Ammon's horn (tissue), 1 donor: ENCODE data around the gene BHMT2.
A peak's percentile ranks its signal among the peaks of the same experiment; 100 is the strongest.

Experiments used
- DNase-seq: peaks from one replicate; pipeline ENCODE4 v3.0.0-alpha.2; 2016; ENCODE audit warnings: low spot score

BHMT2 gene

GRCh38 chr5:79062436-79062835 lies 7.1 kb upstream of the BHMT2 start:
- no peak for DNase-seq

DNA sequence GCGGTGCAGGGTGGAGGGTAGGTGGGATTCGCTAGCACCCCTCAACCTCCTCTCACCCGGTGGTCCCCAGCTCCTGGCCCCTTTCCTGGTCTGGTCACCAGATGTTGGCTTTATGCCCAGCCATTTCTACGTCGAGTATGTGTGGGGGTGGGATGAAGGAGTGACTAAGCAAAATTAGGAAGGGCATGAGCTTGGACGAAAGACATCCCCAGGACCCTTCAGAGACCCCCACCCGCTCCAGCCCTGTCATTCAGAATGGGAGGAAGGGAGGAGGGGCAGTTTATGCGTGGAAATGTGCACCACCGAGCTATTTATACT lies 742 bp downstream of the BHMT2 start:
- DNase-seq: no peak

- DNase-seq: no peak
Observed at GRCh38 chr5:79074641-79075040, 5.1 kb downstream of the BHMT2 start.

DNA sequence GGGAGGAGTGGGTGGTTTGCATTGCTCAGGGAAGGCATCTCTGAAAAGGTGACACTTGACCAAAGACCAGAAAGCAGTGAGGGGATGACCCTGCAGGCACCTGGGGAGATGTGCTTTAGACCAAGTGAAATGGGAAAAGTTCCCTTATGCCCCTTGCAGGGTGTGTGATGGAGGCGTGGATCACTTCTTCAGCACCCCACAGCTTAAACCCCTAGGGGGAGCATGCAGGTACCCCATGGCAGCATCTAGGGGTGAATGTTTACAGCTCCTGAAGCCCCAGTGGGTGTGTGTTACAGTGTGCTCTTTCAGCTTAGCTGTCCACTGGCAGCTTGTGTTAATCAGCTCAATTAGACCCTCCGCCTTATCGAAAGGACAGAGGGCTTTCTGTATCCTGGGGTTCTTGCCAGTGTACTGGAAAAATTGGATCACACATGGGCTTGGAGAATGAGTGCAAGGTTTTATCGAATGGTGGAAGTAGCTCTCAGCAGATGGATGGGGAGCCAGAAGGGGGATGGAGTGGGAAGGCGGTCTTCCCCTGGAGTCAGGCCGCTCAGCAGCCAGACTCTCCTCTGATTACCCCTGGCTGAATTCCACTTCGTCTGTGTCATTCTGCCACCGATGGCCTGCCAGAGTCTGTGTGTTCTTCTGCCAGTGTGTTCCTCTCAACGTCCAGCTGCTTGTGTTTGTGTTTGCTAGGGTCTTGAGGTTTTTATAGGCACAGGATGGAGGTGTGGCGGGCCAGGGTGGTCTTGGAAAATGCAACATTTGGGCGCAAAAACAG lies 6.3 kb downstream of the BHMT2 start:
- DNase-seq: no peak

DNA sequence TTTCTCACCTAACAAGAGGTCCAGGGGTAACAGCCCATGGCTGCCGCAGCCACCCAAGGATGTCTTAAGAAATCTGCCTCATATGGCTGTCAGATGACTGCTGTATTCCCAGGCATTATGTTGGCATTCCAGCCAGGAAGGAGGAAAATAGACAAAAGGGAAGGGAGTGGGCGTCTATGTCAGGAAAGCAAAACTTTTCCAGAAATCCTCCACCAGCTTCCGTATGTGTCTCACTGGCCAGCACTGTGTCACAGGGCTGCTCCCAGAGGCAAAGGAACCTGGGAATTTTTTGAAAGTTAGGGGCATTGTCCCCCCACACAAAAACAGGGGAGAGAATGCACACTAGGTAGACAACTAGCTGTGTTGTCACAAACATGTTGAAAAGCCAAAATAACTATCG lies 7.3 kb downstream of the BHMT2 start:
- no peak for DNase-seq

DNA sequence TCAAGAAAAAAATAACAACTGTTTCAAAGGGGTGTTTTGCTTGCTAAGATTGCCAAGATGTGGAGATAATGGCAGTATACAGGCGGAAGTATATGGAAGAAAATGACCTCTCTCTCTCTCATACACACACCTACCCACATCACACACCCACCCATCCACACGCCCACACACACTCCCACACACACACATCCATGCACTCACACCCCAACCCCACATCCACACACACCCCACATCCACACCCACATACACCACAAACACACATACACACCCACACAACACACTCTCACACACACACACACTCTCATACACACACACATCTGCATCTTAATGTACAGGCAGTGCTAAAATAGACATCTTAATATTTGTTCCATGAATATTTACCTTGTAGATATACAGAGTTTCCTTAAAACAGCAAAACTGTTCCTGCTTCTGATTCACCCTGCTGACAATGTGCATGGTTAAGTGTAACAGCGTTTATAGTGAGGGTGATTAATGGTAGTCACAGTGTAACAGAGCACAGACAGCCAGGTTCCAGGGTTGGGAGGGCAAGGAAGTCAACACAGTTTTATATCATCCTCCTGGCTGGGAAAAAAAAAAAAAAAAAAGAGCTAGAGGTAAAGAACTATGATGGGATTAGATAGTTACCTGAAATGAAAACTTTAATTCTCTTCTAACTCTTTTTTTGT lies 8.3 kb downstream of the BHMT2 start:
- no peak for DNase-seq

DNA sequence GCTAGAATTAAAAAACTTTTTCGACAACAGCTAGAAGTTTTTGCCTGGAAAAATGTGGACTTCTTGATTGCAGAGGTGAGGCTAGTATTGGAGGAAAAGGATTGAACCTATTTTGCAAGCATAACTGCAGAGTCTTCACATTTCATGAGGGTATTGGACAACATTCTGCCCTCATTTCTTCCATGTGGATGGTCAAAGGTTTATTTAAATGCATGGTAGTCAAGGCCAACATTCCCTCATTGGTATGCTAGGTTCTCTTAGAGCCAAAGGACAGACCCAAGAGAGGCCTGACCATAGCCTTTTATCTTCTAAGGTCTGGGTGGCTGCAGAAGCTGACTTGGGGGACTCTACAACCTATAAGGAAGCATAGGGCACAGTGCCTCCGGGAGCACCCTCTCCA lies 11.2 kb downstream of the BHMT2 start:
- no peak for DNase-seq

GRCh38 chr5:79081779-79082178 lies 12.2 kb downstream of the BHMT2 start:
- DNase-seq: no peak

GRCh38 chr5:79086116-79086515 lies 16.5 kb downstream of the BHMT2 start:
- DNase-seq: no peak

DNA sequence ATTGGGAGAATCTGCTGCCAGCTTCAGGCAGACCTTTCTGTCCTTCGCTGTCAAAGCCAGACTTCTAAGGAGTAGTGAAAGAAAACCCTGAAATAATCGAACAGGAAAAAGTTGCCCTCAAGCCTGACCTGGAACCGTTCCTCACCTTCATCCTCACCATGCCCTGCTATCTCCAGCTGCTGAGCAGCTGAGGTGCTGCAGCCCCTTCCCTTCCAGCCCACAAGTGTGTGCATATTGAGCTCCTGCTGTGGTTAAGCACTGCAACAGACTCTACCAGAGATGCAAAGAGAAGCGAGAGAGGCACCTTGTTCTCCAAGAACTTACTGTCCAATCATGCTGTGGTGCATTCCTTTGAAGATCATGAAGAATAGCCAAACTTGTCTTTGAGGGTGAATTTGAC lies 18.9 kb downstream of the BHMT2 start:
- DNase-seq: no peak

- no peak for DNase-seq
Observed at GRCh38 chr5:79091064-79091463, 21.5 kb downstream of the BHMT2 start.

- peak; percentile 35 for DNase-seq
Observed at GRCh38 chr5:79093762-79094161, 24.2 kb downstream of the BHMT2 start.

- no peak for DNase-seq
Observed at GRCh38 chr5:79105868-79106267, 36.3 kb downstream of the BHMT2 start.

DNA sequence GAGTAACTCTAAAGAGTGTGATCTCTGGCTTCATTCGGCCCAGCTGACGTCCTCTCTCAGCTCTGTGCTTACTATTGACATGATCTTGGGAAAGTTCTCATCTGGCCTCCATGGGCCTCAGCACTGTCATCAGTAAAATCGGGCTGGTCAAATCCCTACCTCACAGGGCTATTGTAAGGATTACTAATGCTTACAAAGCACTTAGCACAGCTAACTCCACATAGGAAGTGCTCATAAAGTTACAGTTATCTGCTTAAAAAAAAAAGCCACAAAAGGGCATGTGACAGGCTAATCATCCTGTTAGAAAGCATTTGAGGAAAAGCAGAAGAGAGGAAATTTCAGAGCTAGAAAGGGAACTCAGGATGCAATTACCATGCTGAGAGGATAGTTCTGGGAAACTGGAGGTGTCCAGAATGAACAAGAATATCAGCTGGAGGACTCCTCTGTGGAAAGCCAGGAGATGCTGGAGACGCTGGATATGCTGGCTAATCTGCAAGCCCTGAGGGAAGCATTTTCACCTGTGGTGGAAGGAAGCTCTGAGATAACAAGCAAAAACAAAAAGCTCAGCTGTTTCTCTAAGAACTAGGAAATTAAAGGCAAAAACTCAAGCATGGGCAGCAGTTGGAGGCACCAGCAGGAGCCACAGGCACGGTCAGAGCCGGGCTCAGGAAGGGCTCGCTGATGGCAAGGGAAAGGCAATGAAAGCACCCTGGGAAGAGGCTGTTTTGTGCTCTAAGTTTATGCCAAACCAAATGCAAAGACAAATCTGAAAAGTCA lies 37.6 kb downstream of the BHMT2 start:
- DNase-seq: no peak

GRCh38 chr5:79108086-79108485 lies 38.5 kb downstream of the BHMT2 start:
- no peak for DNase-seq

DNA sequence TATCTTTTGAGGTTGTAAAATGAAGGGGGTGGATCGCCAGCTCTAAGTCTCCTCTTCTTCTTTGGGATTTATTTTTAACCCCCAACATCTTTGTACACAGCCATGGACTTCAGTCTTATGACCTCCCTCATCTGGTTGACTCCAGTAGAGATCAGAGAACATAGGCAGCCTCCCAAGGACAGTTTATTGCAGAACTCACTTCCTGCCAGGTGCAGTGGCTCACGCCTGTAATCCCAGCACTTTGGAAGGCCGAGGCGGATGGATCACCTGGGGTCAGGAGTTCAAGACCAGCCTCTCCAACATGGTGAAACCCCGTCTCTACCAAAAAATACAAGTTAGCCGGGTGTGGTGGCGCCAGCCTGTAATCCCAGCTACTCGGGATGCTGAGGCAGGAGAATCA lies 39.2 kb downstream of the BHMT2 start:
- DNase-seq: no peak

- no peak for DNase-seq
Observed at GRCh38 chr5:79109527-79110492, 40.2 kb downstream of the BHMT2 start.

DNA sequence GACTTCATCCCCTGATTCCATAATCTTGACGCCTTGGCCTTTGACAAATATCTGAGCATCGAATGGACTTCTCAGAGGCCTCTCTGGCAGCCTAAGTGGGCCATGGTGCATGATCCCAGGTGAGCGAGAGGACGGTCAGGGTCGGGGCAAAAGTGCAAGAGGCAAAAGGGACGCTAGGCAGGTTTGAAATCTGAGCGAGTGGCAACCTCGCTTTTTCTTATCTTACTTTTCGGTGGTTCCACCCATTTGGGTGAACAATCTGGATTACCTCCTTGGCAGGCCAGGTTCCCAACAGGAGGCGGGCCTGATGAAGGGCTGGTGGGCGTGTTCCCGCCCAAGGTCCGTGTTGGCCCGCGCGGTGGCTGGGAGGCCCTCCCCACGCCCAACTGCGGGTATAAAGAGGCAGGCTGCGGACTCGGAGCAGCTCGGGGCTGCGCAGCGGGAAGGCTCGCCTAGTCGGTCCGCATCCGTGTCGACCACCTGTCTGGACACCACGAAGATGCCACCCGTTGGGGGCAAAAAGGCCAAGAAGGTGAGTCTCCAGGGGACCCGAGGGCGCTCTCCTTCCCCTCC lies 41.9 kb downstream of the BHMT2 start, which contains the start of gene BHMT:
TSS of gene BHMT (plus strand) at position 423 of the 573 bp plus-strand sequence. CDS start at position 500, 77 bp downstream.
- DNase-seq: no peak

GRCh38 chr5:79111960-79112702 lies 42.6 kb downstream of the BHMT2 start:
- DNase-seq: no peak

GRCh38 chr5:79112703-79113058 lies 43.1 kb downstream of the BHMT2 start:
- DNase-seq: no peak

- DNase-seq: no peak
Observed at GRCh38 chr5:79119486-79119885, 49.9 kb downstream of the BHMT2 start.
